ENCODE measurements around the gene PACSIN2.

DNA sequence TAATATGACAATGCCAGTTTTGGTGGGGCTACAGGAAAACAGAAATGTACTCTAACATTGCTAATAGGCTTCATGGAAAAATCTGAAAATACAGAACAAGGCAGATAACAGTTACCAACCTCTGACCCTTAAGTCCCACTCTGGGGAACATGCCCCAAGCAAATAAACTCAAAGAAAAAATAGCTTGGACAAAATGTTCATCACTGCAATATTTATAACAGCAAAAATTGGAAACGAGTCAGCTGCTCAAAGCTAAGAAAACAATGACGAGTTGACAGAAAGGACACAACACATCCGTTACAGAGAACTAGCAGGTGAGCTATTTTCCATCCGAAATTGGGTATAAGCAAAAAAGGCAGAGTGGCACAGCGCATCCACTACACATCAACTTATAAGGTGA lies 70.5 kb downstream of the PACSIN2 start:
- TF ChIP-seq, protein P1, sequence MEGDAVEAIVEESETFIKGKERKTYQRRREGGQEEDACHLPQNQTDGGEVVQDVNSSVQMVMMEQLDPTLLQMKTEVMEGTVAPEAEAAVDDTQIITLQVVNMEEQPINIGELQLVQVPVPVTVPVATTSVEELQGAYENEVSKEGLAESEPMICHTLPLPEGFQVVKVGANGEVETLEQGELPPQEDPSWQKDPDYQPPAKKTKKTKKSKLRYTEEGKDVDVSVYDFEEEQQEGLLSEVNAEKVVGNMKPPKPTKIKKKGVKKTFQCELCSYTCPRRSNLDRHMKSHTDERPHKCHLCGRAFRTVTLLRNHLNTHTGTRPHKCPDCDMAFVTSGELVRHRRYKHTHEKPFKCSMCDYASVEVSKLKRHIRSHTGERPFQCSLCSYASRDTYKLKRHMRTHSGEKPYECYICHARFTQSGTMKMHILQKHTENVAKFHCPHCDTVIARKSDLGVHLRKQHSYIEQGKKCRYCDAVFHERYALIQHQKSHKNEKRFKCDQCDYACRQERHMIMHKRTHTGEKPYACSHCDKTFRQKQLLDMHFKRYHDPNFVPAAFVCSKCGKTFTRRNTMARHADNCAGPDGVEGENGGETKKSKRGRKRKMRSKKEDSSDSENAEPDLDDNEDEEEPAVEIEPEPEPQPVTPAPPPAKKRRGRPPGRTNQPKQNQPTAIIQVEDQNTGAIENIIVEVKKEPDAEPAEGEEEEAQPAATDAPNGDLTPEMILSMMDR (IDR thresholded peaks at IDR 0.05): no peak
- TF ChIP-seq POLR2AphosphoS5 (IDR thresholded peaks at IDR 0.05; ENCODE audit: low read depth, low read length) (no peak), TCF7L2 (IDR thresholded peaks at IDR 0.05; ENCODE audit: low read depth, low read length) (no peak), SIN3A (IDR thresholded peaks at IDR 0.05; ENCODE audit: borderline replicate concordance, insufficient read depth, low read depth, low read length) (no peak)
